GM23338 (cell line): Measurements from ENCODE around the gene TUBA8. TPM values are rescaled to one million over a fixed set of nuclear protein-coding genes. Genes with fewer than 3 reads are reported as not detected.
"Not testable (repeated sequence)": the region's sequence is repeated elsewhere in the genome, so short reads cannot be mapped to it uniquely, and the experiment has no call there.

Experiments used
- ATAC-seq: fragments of 200-7000 bp; cut with Tn5 transposase; 3 replicates; pipeline ENCODE4 v1.9.1; 2020
- DNase-seq: peaks from one replicate; pipeline ENCODE4 v3.0.0-alpha.2; 2015; ENCODE audit warnings: low spot score
- H2AFZ ChIP-seq: fragments of 200-600 bp; sonication (generic); 2 replicates; pipeline ENCODE4 v1.8.0; 2016; ENCODE audit warnings: antibody characterized with exemption, mild to moderate bottlenecking, moderate library complexity
- H3F3A ChIP-seq: fragments of 200-600 bp; sonication (generic); replicated peaks from 2 replicates; pipeline ENCODE4 v1.8.0; 2017; ENCODE audit warnings: antibody characterized with exemption, mixed run types, low read depth
- H3K27ac ChIP-seq: fragments of 200-600 bp; sonication (generic); 2 replicates; pipeline ENCODE4 v1.6.1; 2016; ENCODE audit warnings: low read depth
- H3K27me3 ChIP-seq: fragments of 200-600 bp; sonication (generic); 2 replicates; pipeline ENCODE4 v1.8.0; 2016; ENCODE audit warnings: mild to moderate bottlenecking, mixed run types, moderate library complexity; ENCODE audit not compliant: insufficient read depth
- H3K36me3 ChIP-seq: fragments of 200-600 bp; sonication (generic); 2 replicates; pipeline ENCODE4 v1.8.0; 2016; ENCODE audit warnings: mild to moderate bottlenecking; ENCODE audit not compliant: insufficient read depth
- H3K4me1 ChIP-seq: fragments of 200-600 bp; sonication (generic); 2 replicates; pipeline ENCODE4 v1.8.0; 2016; ENCODE audit warnings: mild to moderate bottlenecking, moderate library complexity; ENCODE audit not compliant: insufficient read depth
- H3K4me2 ChIP-seq: fragments of 200-600 bp; sonication (generic); 2 replicates; pipeline ENCODE4 v1.7.1; 2017; ENCODE audit warnings: mixed run types
- H3K4me3 ChIP-seq: fragments of 200-600 bp; sonication (generic); 2 replicates; pipeline ENCODE4 v1.6.1; 2016; ENCODE audit warnings: mixed run types
- H3K79me2 ChIP-seq: fragments of 200-600 bp; sonication (generic); replicated peaks from 2 replicates; pipeline ENCODE4 v1.8.0; 2017; ENCODE audit warnings: mild to moderate bottlenecking; ENCODE audit not compliant: insufficient read depth
- H3K9me2 ChIP-seq: fragments of 200-600 bp; sonication (generic); 2 replicates; pipeline ENCODE4 v1.8.0; 2017; ENCODE audit not compliant: insufficient read depth
- H4K20me1 ChIP-seq: fragments of 200-600 bp; sonication (generic); replicated peaks from 2 replicates; pipeline ENCODE4 v1.8.0; 2017; ENCODE audit warnings: mild to moderate bottlenecking; ENCODE audit not compliant: insufficient read depth
- H3K27ac Mint-ChIP-seq: 2 replicates; pipeline ENCODE4 v1.8.0; 2020; ENCODE audit warnings: inconsistent platforms, mild to moderate bottlenecking, moderate library complexity, mixed read lengths
- H3K27me3 Mint-ChIP-seq: 3 replicates; pipeline ENCODE4 v1.8.0; 2022; ENCODE audit warnings: low read depth, mild to moderate bottlenecking, moderate library complexity, mixed read lengths, inconsistent platforms; ENCODE audit not compliant: insufficient read depth, poor library complexity
- H3K36me3 Mint-ChIP-seq: 3 replicates; pipeline ENCODE4 v1.8.0; 2021; ENCODE audit warnings: low read depth, mild to moderate bottlenecking, inconsistent platforms, moderate library complexity, mixed read lengths
- H3K4me1 Mint-ChIP-seq: 3 replicates; pipeline ENCODE4 v1.8.0; 2020; ENCODE audit warnings: mild to moderate bottlenecking, inconsistent platforms, mixed read lengths
- H3K4me3 Mint-ChIP-seq: 3 replicates; pipeline ENCODE4 v1.8.0; 2021; ENCODE audit warnings: moderate library complexity, mild to moderate bottlenecking, inconsistent platforms, mixed read lengths
- H3K9me3 Mint-ChIP-seq: 3 replicates; pipeline ENCODE4 v1.8.0; 2020; ENCODE audit warnings: moderate library complexity, mild to moderate bottlenecking, inconsistent platforms, mixed read lengths
- CREB1 ChIP-seq: fragments of 250-450 bp; sonication (Bioruptor Pico); IDR thresholded peaks from 2 replicates; pipeline ENCODE4 v1.5.0; 2020; ENCODE audit warnings: low read depth, mild to moderate bottlenecking, moderate library complexity
- EZH2 ChIP-seq: fragments of 200-600 bp; sonication (generic); IDR thresholded peaks from one replicate; pipeline ENCODE4 v1.8.0; 2017; ENCODE audit warnings: antibody characterized with exemption, mild to moderate bottlenecking, low read depth; ENCODE audit not compliant: unreplicated experiment
- EZH2phosphoT487 ChIP-seq: fragments of 200-600 bp; sonication (generic); IDR thresholded peaks from one replicate; pipeline ENCODE4 v1.8.1; 2018; ENCODE audit warnings: antibody characterized with exemption; ENCODE audit not compliant: unreplicated experiment
- POLR2AphosphoS5 ChIP-seq: IDR thresholded peaks from 2 replicates; pipeline ENCODE4 v1.6.1; 2016; ENCODE audit warnings: antibody characterized with exemption, low read depth
- ZNF331 ChIP-seq: fragments of 250-450 bp; sonication (Bioruptor Pico); IDR thresholded peaks from 2 replicates; pipeline ENCODE4 v1.5.0; 2020; ENCODE audit warnings: low read depth, mild to moderate bottlenecking, moderate library complexity
- polyA plus RNA-seq: library from polyadenylated mRNA; unstranded; fragments of >200 nt; fragmentation: Nextera tagmentation; extraction: Ambion mirVana; gene quantifications from 2 replicates; pipeline ENCODE4 v1.2.1, GENCODE V29; 2016
- total RNA-seq: library from RNA; depleted of rRNA; stranded (reverse); fragments of >200 nt; shearing (Covaris generic); gene quantifications from 2 replicates; pipeline ENCODE4 v1.2.3, GENCODE V29; 2014
- TF ChIP-seq, protein P1 (sequence below): IDR thresholded peaks from one replicate; pipeline ENCODE4 v1.6.1; 2018; ENCODE audit warnings: antibody characterized with exemption; ENCODE audit not compliant: unreplicated experiment
- TF ChIP-seq, protein P2 (sequence below), 2 experiments: fragments of 200-600 bp in 1 of 2; sonication (generic) in 1 of 2; conservative IDR thresholded peaks; 2 replicates each; pipeline versions ENCODE4 v1.5.1 to v1.6.1; 2016 to 2017; ENCODE audit warnings: antibody characterized with exemption in 2 of 2, low read depth in 2 of 2, mild to moderate bottlenecking in 2 of 2, moderate library complexity in 1 of 2

The TUBA8 gene
- total and polyA plus RNA-seq, 2 experiments from 2014 or later, result 0.31 to 0.48 TPM

DNA sequence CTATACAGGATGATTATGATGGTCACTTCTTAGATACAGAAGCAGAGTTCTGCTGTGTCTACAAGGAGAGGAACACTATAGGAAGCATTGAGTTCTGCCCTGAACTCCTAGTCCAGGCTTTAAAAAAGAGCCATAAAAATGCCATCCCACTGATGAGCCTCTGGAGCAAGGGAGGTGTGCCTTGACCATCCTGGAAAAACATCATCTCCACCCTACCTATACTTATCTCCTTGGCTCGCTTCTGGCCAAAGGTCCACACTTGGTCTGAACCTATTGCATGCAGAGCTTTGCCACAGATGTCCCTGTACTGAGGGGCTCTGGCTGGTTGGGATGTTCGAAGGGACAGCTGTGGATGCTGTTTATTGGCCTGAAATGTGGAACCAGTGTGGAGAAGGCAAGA is 37.1 kb upstream of the TUBA8 start:
- Histone ChIP-seq H2AFZ (no peak overlapping the region), H3K4me1 (peaks cover 6% of the 10 kb centered on the region; the same call in 1 of the 2 replicates), H3K27me3 (no peaks in the 10 kb centered on the region), H3K36me3 (no peaks in the 10 kb centered on the region), H4K20me1 (no peaks in the 10 kb centered on the region), H3K79me2 (peaks cover 5% of the 10 kb centered on the region; the same call in 1 of the 2 replicates), H3F3A (no peaks in the 10 kb centered on the region), H3K4me3 (no peak overlapping the region), H3K27ac (no peak overlapping the region), H3K4me2 (no peak overlapping the region), H3K9me2 (no peaks in the 10 kb centered on the region)
- DNase-seq, result no peak
- Mint-ChIP-seq H3K27ac (no peak overlapping the region), H3K27me3 (peaks cover 1% of the 10 kb centered on the region), H3K4me3 (no peak overlapping the region), H3K36me3 (peaks cover under 1% of the 10 kb centered on the region; the same call in 2 of the 3 replicates), H3K4me1 (peaks cover 8% of the 10 kb centered on the region; the same call in 2 of the 3 replicates), H3K9me3 (no peaks in the 10 kb centered on the region)
- TF ChIP-seq EZH2phosphoT487 (no peak), ZNF331 (no peak), CREB1 (CRISPR knock-in tag) (no peak)
- no peak for ATAC-seq

DNA sequence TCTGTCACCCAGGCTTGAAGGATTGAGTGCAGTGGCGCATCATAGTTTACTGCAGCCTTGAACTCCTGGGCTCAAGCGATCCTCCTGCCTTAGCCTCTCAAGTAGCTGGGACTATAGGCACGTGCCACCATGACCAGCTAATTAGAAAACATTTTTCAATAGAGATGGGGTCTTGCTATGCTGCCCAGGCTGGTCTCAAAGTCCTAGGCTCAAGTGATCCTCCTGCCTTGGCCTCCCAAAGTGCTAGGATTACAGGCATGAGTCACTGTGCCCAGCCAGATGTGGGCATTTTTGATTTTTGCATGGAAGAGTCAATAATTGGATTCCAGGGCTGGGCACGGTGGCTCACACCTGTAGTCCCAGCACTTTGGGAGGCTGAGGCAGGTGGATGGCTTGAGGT is 36.7 kb upstream of the TUBA8 start:
- not testable (repeated sequence) for H3K4me1 ChIP-seq, H3K4me3 ChIP-seq, H4K20me1 ChIP-seq, H2AFZ ChIP-seq, H3K27ac ChIP-seq, ATAC-seq, H3K36me3 ChIP-seq, H3K36me3 Mint-ChIP-seq, H3F3A ChIP-seq, H3K27me3 Mint-ChIP-seq, H3K79me2 ChIP-seq, H3K4me3 Mint-ChIP-seq, H3K27ac Mint-ChIP-seq, H3K27me3 ChIP-seq, H3K9me3 Mint-ChIP-seq, H3K9me2 ChIP-seq, H3K4me2 ChIP-seq, DNase-seq
- peaks cover 13% of the 10 kb centered on the region for H3K4me1 Mint-ChIP-seq

DNA sequence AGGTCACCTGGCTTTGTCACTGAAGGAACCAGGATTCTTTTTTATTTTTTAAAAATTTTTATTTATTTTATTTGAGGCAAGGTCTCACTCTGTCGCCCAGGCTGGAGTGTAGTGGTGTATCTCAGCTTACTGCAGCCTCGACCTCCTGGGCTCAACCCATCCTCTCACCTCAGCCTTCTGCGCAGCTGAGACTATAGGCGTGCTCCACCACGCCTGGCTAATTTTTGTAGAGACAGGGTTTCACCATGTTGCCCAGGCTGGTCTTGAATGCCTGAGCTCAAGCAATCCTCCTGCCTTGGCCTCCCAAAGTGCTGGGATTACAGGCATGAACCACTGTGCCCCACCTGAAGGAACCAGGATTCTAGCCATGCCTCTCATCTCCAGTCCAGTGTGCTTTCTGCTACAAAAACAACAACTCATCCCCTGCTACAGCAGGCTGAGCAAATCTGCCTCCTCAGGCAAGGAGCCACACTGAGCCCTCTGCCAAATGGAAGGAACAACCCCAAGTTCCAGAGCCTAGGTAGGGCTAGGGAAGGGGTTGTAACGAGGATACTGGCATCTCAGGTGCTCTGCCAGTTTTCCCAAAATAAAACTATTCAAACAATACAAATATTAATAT is 35.4 kb upstream of the TUBA8 start:
- H4K20me1 ChIP-seq, result peaks cover 3% of the 10 kb centered on the region; the same call in 1 of the 2 replicates
- H3K79me2 ChIP-seq, result peaks cover 22% of the 10 kb centered on the region
- no peaks in the 10 kb centered on the region for H3F3A ChIP-seq
- no peaks in the 10 kb centered on the region for H3K27me3 ChIP-seq
- Mint-ChIP-seq H3K27ac (no peak overlapping the region), H3K4me1 (peaks cover 16% of the 10 kb centered on the region), H3K36me3 (peaks cover 16% of the 10 kb centered on the region), H3K9me3 (no peaks in the 10 kb centered on the region), H3K4me3 (no peak overlapping the region), H3K27me3 (peaks cover 5% of the 10 kb centered on the region)
- H2AFZ ChIP-seq, result no peak overlapping the region
- H3K9me2 ChIP-seq, result no peaks in the 10 kb centered on the region
- H3K4me2 ChIP-seq, result no peak overlapping the region
- H3K4me3 ChIP-seq, result no peak overlapping the region
- no peak overlapping the region for H3K27ac ChIP-seq
- peaks cover 12% of the 10 kb centered on the region; the same call in 1 of the 2 replicates for H3K4me1 ChIP-seq
- ATAC-seq (no peak), DNase-seq (no peak)
- peaks cover 7% of the 10 kb centered on the region; the same call in 1 of the 2 replicates for H3K36me3 ChIP-seq
- TF ChIP-seq EZH2 (no peak), EZH2phosphoT487 (no peak), POLR2AphosphoS5 (no peak)
- TF ChIP-seq, protein P1, sequence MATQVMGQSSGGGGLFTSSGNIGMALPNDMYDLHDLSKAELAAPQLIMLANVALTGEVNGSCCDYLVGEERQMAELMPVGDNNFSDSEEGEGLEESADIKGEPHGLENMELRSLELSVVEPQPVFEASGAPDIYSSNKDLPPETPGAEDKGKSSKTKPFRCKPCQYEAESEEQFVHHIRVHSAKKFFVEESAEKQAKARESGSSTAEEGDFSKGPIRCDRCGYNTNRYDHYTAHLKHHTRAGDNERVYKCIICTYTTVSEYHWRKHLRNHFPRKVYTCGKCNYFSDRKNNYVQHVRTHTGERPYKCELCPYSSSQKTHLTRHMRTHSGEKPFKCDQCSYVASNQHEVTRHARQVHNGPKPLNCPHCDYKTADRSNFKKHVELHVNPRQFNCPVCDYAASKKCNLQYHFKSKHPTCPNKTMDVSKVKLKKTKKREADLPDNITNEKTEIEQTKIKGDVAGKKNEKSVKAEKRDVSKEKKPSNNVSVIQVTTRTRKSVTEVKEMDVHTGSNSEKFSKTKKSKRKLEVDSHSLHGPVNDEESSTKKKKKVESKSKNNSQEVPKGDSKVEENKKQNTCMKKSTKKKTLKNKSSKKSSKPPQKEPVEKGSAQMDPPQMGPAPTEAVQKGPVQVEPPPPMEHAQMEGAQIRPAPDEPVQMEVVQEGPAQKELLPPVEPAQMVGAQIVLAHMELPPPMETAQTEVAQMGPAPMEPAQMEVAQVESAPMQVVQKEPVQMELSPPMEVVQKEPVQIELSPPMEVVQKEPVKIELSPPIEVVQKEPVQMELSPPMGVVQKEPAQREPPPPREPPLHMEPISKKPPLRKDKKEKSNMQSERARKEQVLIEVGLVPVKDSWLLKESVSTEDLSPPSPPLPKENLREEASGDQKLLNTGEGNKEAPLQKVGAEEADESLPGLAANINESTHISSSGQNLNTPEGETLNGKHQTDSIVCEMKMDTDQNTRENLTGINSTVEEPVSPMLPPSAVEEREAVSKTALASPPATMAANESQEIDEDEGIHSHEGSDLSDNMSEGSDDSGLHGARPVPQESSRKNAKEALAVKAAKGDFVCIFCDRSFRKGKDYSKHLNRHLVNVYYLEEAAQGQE, result no peak
- TF ChIP-seq, protein P2, sequence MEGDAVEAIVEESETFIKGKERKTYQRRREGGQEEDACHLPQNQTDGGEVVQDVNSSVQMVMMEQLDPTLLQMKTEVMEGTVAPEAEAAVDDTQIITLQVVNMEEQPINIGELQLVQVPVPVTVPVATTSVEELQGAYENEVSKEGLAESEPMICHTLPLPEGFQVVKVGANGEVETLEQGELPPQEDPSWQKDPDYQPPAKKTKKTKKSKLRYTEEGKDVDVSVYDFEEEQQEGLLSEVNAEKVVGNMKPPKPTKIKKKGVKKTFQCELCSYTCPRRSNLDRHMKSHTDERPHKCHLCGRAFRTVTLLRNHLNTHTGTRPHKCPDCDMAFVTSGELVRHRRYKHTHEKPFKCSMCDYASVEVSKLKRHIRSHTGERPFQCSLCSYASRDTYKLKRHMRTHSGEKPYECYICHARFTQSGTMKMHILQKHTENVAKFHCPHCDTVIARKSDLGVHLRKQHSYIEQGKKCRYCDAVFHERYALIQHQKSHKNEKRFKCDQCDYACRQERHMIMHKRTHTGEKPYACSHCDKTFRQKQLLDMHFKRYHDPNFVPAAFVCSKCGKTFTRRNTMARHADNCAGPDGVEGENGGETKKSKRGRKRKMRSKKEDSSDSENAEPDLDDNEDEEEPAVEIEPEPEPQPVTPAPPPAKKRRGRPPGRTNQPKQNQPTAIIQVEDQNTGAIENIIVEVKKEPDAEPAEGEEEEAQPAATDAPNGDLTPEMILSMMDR (conservative IDR thresholded peaks at IDR 0.05; ENCODE audit: low read depth in 2 of 2), result no peak
